NOMO-1 (cell line): ENCODE results near the gene PRKCH.

Experiments used
- DNase-seq, 2 experiments: peaks; one replicate each; lab custom pipeline; 2025; ENCODE audit not compliant: unreplicated experiment in 2 of 2; lab: John Stamatoyannopoulos, UW

PRKCH gene

DNA sequence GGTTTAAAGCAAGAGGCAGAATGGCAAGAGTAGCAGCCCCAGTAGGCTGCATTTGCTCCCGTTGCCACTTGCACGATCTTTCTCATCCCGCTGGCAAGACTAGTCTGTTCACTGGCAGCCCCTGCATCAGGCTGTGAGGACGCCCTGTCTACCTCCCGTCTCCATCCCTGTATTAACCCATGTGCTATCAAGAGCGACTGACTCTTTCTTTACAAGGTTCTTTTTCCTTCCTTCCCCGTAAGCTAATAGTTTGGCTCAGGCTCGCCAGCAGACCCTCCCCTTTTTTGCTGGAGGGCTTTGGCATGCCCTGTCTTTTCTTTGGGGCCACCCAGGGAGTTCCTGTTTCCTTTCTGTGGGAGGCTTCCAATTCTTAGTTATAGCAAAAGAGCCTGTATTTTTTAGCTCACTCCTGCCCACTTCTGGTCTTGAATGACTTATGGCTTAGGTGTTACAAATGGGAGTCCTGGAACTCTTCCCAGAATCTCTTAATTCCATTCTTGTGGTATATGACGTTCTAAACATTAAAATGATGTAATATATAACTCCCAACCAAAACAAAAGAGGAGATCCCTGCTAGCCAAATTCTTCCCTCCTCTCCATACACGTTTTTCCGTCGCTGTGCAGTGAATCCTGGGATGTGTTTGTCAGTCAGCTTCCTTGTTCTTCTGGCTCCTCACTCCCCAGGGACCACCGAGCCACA is 149.0 kb downstream of the PRKCH start:
- no peak for DNase-seq

DNA sequence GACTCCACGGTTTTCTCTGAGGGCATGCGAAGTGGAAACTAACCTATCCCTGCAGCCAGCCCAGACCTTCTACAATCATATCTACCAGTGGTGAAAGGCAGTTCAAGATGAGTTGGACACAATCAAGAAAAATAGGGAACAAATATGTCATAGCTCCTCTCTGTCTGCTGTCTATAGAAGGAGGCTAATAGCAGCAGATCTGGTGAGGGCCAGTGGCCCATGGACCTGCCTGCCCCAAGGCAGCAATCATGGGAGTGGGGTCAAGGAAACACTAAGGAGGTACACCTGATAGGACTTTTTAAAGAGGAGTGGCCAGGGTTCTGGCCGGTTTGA is 149.5 kb downstream of the PRKCH start:
- DNase-seq: no peak

DNA sequence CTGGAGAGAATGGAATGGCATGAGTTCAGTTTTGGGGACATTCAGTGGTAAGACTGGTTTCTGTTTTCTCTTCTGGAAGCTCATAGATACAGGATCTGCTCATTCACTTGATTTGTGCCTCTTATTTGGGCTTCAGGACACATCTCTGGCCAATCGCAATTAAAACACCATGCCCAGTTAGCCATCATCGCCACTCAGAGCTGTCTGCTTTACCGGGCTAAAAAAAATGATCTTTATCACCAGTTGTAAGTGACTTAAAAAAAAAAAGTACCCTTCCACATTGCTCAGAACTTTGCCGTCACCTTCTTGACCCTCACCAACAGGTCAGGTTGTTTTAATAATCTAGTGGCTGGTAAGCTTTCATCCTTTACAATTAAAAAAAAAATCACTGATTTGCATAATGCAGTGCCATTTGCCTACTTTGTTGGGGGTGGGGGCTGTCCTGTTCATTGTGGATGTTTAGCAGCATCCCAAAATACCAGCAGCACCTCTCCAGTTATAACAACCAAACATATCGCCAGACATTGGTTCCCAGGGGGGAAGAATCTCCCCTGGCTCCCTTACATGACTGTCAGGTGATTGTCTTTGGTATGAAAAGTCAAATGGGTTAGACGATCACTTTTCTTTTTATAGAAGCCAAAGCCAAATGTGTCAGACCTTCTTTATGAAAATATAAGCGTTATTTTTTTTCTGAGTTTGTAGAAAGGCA is 150.1 kb downstream of the PRKCH start:
- DNase-seq: no peak

DNA sequence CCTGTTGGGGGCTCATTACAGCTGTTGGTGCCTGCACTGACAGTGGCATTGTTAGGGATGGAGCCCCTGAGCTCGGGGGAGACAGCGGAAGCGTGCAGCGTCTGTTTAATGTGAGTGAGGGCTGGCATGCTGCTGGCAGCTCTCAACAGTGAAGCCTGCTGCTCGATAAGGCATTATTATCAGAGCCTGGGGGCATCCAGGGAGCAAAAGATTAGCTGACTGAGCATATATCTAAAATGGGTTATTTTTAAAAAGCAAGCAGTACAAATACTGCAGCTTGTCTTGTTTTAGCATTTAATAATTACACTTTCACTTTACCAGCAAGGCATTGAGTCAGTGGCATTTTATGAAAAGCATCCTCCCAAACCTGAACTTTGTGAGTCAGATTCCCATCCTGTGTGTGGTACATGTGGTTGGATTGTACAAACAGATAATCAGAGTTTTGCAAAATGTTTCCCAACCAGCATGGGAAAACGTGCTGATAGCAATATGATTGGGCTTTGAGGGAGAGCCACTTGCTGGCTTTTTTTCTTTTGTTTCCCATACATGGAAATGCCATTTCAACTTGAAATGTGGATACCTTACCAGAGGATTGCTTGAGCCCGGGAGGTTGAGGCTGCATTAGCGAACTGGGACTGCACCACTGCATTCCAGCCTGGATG is 150.8 kb downstream of the PRKCH start:
- peak; percentile 31 to 45 for DNase-seq

DNA sequence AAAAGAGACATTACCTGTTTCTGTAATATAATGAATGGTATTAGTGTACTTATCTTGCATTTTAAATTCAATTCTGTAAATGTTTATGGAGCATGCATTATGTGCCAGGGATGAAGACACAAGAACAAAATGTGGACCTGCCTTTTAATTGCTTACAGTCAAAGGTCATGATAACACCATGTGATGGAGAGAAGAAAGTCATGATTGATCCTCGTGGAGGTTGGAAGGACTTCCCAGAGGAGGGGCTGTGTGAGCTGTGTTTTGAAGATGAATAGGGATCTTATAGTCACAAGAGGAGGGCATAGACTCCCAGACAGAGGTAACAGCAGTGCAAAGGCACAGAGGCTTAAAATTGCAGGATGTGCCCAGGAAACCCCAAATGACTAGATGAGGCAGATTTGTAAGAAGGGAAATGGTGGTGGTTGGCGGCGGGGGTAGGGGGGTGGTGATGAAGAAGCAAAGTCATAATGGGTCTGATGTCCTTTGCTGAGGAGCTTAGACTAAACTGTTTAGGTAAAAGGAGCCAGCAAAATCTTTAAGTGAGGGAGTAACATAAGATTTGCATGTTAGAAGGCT is 151.5 kb downstream of the PRKCH start:
- no peak for DNase-seq

DNA sequence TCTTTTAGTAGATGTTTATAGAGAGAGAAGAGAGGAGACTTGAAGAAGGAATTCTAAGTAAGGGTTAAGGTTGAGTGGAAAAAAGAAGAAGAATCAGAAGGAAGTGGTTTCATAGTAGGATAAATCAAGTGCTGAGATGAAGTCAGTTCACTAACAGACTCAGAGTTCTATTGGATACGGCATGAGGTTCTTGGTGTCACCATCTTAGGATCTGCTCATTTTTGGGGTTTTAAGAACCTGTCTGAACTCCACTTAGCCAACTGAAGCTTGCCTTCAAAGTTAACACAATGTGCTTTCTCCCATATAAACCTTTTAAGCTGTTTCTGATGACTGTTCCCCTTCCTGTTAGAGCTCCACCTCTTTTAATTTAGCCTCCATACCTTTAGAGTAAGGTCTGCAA is 152.6 kb downstream of the PRKCH start:
- peak in 1 of 2 experiments; percentile 63 for DNase-seq

DNA sequence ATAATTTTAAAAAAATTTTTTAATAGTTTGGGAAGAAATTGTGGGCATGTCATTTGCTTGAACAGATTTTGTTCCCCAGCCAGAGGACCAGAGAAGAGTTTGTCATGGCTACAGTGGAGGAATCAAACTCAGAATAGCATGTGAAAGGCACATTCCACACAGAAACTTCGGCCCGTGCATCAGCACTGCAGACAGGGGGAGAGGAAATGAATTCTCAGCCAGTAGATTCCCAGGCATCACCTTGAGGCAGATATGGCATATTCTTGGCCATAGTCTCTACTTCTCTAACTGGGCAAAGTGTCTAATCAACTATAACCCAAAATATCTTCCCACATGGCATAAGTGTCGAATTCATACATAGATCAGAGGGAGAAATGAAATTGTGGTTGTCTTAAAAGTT is 153.3 kb downstream of the PRKCH start:
- no peak for DNase-seq

DNA sequence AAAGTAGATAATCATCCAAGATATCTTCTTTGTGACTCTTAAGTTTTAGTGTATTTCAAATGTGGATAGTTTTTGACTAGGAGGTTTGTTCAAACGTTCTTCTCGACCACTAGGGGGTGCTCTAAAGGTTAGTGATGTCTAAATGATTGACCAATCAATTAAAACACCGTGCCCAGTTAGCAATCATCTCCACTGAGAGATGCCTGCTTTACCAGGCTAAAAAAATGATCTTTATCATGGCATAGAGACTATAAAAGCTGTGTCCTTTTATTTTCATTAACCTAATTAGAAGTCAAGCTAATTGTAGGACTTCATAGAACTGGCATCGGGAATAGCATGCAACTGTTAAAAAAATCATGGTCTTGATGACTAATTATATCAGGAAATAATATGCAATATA is 153.9 kb downstream of the PRKCH start:
- peak in 1 of 2 experiments; percentile 77 for DNase-seq

DNA sequence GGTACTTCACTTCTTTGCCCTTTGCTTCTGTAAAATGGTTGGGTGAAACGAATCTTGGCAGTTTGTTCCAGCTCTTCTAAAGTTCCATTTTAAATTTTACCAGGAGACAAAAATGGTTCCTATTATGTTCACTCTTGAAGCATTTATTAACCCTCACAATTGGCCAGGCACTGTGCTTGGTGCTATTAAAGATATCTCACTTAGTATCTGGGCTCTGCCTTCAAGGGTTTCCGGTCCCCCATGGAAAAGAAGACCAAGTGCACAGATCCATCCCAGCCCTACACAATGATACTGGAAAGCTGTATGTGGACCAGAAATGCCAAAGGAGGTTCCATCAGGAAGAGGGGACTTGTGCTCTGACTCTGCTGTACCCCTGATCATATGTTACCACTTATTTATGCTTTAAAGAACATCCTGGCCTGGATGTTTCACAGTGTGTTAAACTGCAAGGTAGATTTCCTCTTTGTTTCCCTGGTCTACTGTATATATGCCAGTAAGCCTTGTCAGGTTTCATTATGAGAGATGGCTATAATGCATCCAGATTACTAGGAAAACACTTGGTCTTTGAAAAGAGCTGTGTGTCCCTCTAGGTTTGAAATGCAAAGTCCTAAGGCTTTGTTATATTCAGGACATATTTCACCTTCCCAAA is 154.8 kb downstream of the PRKCH start:
- no peak for DNase-seq

DNA sequence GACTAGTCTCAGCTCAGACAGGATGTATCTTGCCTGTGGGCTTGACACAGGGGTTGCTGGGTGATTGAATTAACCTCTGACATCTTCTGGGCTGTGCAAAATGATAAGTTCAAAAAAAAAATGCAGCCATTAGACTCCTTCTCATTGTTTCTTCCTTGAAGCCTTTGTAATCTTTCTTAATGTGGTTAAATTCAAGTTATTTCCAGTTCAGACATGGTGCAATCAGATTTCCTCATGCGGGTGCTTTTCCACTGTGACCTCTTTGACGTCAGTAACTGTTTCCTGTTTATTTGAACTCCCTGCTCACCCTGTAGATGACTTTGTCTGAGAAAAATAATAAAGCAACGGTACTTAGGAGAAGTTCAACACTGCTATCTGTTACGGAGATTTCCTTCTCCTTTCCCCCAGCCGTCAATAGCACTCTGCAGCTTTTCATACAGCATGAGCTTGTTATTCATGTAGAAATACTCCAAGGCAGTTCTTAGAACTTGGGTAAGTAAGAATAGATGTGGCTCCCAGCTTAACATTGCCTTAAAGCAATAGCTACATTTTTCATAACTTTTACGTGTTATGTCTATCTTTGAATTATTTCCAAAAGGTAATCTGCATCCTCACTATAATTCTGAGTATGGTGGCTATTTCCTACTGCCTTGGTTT is 155.5 kb downstream of the PRKCH start:
- DNase-seq: peak; percentile 79 to 99

DNA sequence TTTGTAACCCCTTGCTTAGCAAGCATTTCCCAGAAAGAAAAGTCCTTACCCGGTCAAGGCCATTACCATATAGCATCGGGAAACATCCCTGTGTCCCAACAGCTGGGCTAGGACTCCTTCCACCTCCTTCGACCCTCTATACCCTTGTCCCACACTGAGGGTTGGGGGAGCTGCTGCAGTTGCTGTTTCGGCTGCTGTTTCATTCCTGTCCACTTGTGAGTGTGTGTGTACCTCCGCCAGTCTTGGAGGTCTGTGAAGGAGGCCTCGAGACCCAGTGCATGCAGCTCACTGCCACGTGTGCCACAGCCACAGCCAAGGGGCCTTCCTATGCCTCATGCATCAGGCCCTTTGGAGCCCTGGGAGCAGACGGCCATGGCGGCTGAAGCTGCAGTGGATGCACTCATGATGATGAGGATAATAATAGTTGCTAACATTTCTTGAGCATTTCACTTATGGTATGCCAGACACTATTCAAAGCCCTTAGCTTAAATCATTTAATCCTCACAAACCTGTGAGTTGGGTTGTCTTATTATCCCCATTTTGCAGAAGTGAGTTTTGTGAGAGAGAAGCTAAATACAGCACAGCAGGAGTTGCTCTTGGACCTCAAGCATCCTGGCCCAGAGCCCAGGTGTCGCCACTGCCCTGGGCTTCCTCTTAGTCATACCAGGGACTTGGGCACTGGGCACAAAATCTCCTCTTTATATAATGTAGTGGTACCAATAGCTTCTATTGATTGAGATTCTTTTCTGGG is 156.5 kb downstream of the PRKCH start:
- DNase-seq: no peak

DNA sequence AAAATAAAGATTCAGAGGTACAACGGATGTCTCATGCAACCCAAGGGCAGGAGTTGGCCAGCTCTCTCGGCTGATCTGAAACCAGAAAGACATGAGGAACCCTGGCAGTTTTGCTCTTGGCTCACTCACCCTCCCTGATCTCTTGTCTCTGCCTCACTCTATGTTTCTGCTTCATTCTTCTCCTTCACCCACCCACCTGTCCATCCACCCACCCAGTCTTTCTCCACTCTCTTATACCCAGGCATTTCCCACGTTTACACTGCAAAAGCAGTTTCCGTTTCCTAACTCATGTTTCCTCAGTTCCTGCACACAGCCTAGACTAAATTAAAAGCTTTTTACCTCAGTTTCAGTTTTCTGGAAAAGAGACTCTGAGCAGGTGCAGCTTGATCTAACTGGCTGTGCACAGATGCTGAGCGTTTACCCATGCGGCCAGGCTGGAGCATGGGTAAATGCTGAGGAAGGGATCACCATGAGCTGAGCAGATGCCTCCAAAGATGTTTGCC is 157.6 kb downstream of the PRKCH start:
- peak in 1 of 2 experiments; percentile 26 for DNase-seq

DNA sequence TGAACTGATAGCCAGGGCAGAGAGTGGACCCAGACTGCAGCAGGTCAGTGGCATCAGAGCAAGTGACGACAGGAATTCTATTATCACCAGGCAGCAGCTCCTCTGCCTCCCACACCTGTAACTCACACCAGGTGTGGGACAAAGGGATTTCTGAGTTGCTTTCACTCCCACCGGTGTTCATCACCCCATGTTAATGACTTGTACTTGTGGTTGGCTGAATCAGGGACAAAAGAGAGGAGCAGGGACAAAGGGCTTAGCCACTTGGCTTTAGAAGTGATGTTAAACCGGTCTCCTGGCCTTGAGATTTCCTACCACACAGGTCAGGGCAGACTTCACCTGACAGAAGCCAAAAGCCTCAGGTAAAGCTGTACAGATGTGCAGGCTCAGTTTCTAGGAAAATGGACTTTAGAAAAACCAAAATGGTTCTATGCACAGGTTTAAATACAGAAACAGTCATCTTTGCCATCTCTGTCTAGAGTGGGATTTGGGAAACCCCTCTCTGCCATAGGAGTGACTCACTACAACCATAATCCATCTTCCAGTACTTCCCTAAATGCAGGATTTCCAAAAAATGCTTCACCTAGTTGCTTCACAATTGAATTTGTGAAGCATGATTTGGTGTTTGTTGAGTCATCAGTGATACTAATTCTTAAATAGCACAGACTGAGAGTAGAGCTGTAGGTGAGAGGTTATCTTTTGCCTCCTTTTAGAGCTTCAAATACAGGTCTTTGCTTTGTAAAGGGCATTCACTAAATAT is 158.5 kb downstream of the PRKCH start:
- peak in 1 of 2 experiments; percentile 38 for DNase-seq

DNA sequence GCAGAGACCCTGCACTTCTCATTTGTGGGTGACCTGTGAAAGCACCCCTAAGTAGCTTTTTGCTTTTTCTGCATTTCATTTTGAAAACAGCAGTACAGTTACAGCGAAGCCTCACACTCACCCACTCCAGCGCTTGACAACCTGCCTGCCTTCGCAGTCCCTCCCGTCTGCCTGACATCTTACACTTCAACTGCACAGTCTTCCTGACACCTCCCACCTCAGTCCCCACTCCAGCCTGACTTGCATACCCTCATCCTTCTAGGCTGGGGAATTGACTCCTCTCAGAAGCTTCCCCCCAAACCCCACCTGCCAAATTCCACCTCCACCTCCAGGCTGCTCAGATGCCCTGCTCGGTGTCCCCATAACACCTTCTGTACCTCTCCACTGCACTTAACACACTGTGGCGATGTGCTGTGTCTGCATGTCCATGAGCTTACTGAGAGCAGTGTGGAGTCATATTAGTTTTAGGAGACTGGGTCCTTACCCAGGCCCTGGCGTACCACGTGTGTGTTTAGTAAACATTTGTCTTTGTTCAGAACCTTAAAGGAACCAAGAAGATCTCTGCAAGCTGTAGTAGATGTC is 159.4 kb downstream of the PRKCH start:
- DNase-seq: no peak

DNA sequence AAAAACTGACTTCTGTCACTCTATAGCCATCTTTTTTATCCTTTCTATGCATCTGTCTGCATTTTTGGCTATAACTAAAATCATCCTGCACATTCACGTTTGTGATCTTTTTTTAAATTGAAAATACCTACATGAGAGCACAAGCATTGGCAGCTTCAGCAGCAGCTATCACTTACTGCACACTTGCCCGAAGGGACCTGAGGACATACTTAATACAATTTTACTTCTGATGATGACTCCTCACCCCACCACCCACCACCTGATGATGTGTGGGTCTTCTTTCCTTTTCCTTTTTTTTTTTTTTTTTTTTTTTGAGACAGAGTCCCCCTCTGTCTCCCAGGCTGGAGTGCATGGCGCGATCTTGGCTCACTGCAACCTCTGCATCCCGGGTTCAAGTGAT is 160.3 kb downstream of the PRKCH start:
- no peak for DNase-seq

DNA sequence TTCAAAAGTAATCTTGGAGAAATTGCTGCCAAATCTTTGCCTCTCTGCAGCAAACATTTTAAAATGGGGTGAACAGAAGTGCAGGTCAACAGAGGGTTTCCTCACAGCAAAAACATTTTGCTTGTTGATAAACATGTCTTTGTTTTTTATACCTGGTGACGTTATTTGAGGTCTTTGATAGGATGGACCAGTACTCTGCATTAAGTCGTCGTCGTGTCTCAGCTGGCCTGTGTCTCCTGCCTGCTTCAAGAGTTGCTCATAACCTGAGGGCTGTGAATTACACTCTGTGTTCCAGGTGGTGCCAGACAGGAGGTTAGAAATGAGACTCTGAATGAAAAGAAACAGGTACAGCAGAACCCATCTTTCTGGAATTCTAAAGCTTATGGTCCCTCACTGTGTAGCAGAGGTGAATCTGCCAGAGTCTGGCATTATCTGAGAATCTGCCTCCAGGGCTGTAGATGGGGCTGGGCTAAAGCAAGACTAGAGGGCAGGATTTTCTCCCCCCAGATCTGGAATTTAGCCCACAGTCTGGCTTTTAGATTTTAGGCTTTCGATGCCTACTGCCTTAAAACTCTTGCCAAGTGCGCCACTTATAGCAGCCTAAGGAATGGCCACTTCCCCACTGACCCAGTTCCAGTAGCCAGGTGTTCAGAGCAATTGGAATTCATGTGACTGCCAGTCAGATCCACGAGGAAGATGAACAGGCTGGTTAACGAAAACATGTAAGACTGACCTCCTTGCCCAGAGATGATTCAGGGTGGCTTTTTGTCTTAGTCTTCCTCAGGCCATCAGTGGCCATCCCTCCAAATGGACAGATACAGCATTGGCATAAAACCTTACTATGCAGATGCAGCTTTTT is 161.2 kb downstream of the PRKCH start:
- no peak for DNase-seq

DNA sequence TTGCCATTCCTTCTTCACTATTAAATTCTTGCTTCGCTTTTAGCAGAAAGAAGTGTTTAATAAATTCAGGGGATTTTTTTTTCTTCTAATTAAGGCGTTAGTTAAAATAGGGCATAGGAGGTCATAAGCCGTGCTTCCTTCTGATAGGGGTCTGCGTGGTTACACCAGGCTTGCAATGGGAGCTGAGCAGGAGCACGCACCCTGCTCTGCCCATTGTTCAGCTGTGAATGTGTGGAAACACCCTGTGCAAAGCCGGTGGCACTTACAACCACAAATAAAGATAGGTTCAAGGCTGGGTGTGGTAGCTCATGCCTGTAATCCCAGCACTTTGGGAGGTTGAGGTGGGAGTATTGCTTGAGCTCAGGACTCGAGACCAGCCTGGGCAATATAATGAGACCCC is 162.1 kb downstream of the PRKCH start:
- no peak for DNase-seq

DNA sequence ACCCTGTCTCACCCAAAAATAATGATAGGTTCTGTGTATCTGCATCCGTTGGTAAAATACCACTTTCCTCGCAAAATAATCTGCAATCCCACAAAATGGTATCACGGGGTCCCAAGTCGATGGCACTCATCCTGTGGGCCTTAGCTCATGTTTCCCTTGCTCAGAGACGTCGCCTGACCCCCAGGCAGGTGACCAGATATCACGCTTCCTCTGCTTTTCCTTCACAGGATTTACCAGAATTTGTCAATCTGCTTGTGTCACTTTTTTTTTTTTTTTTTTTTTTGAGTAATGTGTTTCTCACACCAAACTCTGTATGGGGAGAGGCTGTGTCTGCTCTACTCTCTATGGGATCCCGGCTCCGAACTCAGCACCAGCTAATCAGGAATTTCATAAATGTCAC is 162.7 kb downstream of the PRKCH start:
- no peak for DNase-seq
